Ovary (tissue), 9 donors: ENCODE results near the gene SLC4A1. TPM values are rescaled to one million over a fixed set of nuclear protein-coding genes. Genes with fewer than 3 reads are reported as not detected.
A peak's percentile ranks its signal among the peaks of the same experiment; 100 is the strongest.

Experiments used
- DNase-seq, 5 donors: peaks; one replicate each; pipeline ENCODE4 v3.0.0-alpha.2; 2019 to 2020
- H3K27ac ChIP-seq, 2 donors: fragments of 200-600 bp; one replicate each; pipeline versions ENCODE4 v1.5.1 to v1.8.0; 2019 to 2022
- H3K27me3 ChIP-seq: fragments of 200-600 bp; one replicate; pipeline ENCODE4 v1.8.0; 2022
- H3K36me3 ChIP-seq: fragments of 200-600 bp; sonication (generic); one replicate; pipeline ENCODE4 v1.5.1; 2019
- H3K4me1 ChIP-seq: one replicate; pipeline ENCODE4 v1.8.1; 2013; ENCODE audit warnings: mild to moderate bottlenecking, moderate library complexity; ENCODE audit not compliant: insufficient read depth
- H3K4me3 ChIP-seq: fragments of 200-600 bp; sonication (generic); one replicate; pipeline ENCODE4 v1.5.1; 2017
- H3K9me3 ChIP-seq, 2 donors: fragments of 200-600 bp in 1 of 2; sonication (generic) in 1 of 2; one replicate each; pipeline versions ENCODE4 v1.5.1 to v1.8.1; 2013 to 2019; ENCODE audit warnings: mild to moderate bottlenecking in 1 of 2, moderate library complexity in 1 of 2
- CTCF ChIP-seq, 3 donors: fragments of 450-650 bp in 2 of 3; fragments of 200-600 bp in 1 of 3; IDR thresholded peaks; one replicate each; pipeline versions ENCODE4 v1.5.1 to v1.8.0; 2016 to 2022; ENCODE audit warnings: antibody characterized with exemption in 3 of 3, mild to moderate bottlenecking in 1 of 3
- EP300 ChIP-seq: sonication (generic); formaldehyde crosslinking; IDR thresholded peaks from one replicate; pipeline ENCODE4 v1.6.1; 2017; ENCODE audit warnings: antibody characterized with exemption
- POLR2A ChIP-seq: fragments of 450-650 bp; IDR thresholded peaks from one replicate; pipeline ENCODE4 v1.6.1; 2017; ENCODE audit warnings: antibody characterized with exemption, mild to moderate bottlenecking, moderate library complexity
- WGBS, 3 donors: extraction: QIAGEN DNeasy Blood & Tissue Kit in 1 of 3; methylation state at CpG; one replicate each; pipeline versions ENCODE4 v1.1.5 to v1.1.7; 2013 to 2017; 5-methylcytosine and 5-hydroxymethylcytosine counted together
- intact Hi-C, 4 donors: fragments of 100-400 bp; cut with DNase I; formaldehyde crosslinking; loops; one replicate each; pipeline versions ENCODE4 v1.11.0 to v1.15.1; 2022 to 2023
- polyA plus RNA-seq, 2 donors: library from polyadenylated mRNA; stranded (reverse); fragments of 200-250 nt in 1 of 2; fragments of 350-450 nt in 1 of 2; fragmentation: Illumina TruSeq in 1 of 2; extraction: RNeasy Lipid Tissue Mini Kit (QIAGEN cat#74804) in 1 of 2; gene quantifications; one replicate each; pipeline ENCODE4 v1.2.3, GENCODE V29; 2013 to 2014
- total RNA-seq, 7 donors: library from RNA; depleted of rRNA in 2 of 7; stranded (reverse); fragments of >200 nt in 2 of 7; fragmentation: NEBNext Ultra II Directional in 3 of 7; extraction: Animal tissue kit (Norgen Biotek cat#: 25700) in 3 of 7; gene quantifications; one replicate each; pipeline versions ENCODE4 v1.1.0 to v1.2.4, GENCODE V29; 2016 to 2023
- donor health status: DM: no; HTN: no; CAD: no; lungs with moderate emphysema.
- donor health status: DM: no; HTN: no; CAD: no.
- donor health status: Bipolar disorder and iron deficiency.
- donor health status: DM: yes; HTN: yes; CAD: no.
- donor health status: DM: no; HTN: no; CAD: no.
- donor health status: DM: yes; HTN: yes; CAD: no.

The SLC4A1 gene
- total and polyA plus RNA-seq, 9 donors, result 0.08 to 3.2 (median 0.35) TPM; not detected in 5

- Histone ChIP-seq H3K27ac (peak overlapping the region; percentile 98 to 99), H3K36me3 (no peaks in the 10 kb centered on the region), H3K4me1 (peaks cover 20% of the 10 kb centered on the region), H3K27me3 (no peaks in the 10 kb centered on the region), H3K9me3 (no peaks in the 10 kb centered on the region), H3K4me3 (peak overlapping the region; percentile 94)
- TF ChIP-seq POLR2A, result no peak
- TF ChIP-seq EP300, result no peak
- no peak for TF ChIP-seq CTCF (IDR thresholded peaks at IDR 0.05)
- WGBS, 3 donors, result 0 to 1% (median 0%) methylated on average over 83 to 108 of the region's 108 CpGs
- intact Hi-C loops, result loop anchor here in 3 of 4 donors (2.0 to 5.0 kb wide), 3 partner anchors 87 to 107 kb away; partner anchors contain the start of genes SLC25A39 (in 2 of the 3) and RUNDC3A (in 1 of the 3)
- peak; percentile 48 to 74 (median 61) for DNase-seq
Measured at GRCh38 chr17:44220213-44221083, 47.5 kb downstream of the SLC4A1 start.

GRCh38 chr17:44219616-44220212 lies 48.2 kb downstream of the SLC4A1 start, which contains the start of gene UBTF:
Gene UBTF (minus strand): TSS chr17:44219675. CDS start chr17:44218229, 1,446 bp downstream.
- DNase-seq, result peak; percentile 80 to 87 (median 82)
- H3K27ac ChIP-seq, result peak within 1 kb of the TSS; percentile 98 to 99
- peaks cover 20% of the 10 kb centered on the region for H3K4me1 ChIP-seq

GRCh38 chr17:44219108-44219615 lies 48.8 kb downstream of the SLC4A1 start:
- Histone ChIP-seq H3K9me3 (no peaks in the 10 kb centered on the region), H3K36me3 (no peaks in the 10 kb centered on the region), H3K4me1 (peaks cover 20% of the 10 kb centered on the region), H3K27ac (peak overlapping the region; percentile 98 to 99), H3K4me3 (peak overlapping the region; percentile 94), H3K27me3 (no peaks in the 10 kb centered on the region)
- WGBS, 3 donors, result 0 to 1% (median 0%) methylated on average over 30 to 73 of the region's 73 CpGs
- TF ChIP-seq CTCF (IDR thresholded peaks at IDR 0.05) (peak in 2 of 3 donors; percentile 79 to 84), POLR2A (no peak)
- intact Hi-C loops, result loop anchor here in 1 of 4 donors (2.0 kb wide), 1 partner anchor 106 kb away; the partner anchor contains the start of gene SLC25A39
- peak; percentile 69 to 87 (median 84) for DNase-seq

More at GRCh38 chr17:44219616-44220212, 48.2 kb downstream of the SLC4A1 start, which contains the start of gene UBTF:
- 0 to 1% methylated on average over 32 to 71 of the region's 76 CpGs; no CpG with 5 or more reads in 1 of the 3 donors for WGBS, 3 donors
- no peaks in the 10 kb centered on the region for H3K27me3 ChIP-seq
- intact Hi-C loops, result loop anchor here (2.0 to 5.0 kb wide), 3 partner anchors 88 to 108 kb away; partner anchors contain the start of genes SLC25A39 (in 3 of the 4) and RUNDC3A (in 1 of the 4)
- H3K4me3 ChIP-seq, result peak within 1 kb of the TSS; percentile 94
- TF ChIP-seq CTCF (IDR thresholded peaks at IDR 0.05), result no peak
- no peaks in the 10 kb centered on the region for H3K9me3 ChIP-seq
- H3K36me3 ChIP-seq, result no peaks in the 10 kb centered on the region
